Stomach (tissue), 4 donors: Measurements from ENCODE around the gene NTN1.

Source experiments
- POLR2A ChIP-seq, 4 donors: fragments of 450-650 bp; IDR thresholded peaks; one replicate each; pipeline ENCODE4 v1.6.1; 2016; ENCODE audit warnings: antibody characterized with exemption in 4 of 4, control low read depth in 2 of 4, mild to moderate bottlenecking in 1 of 4, moderate library complexity in 1 of 4
- TF ChIP-seq, protein P1 (sequence below), 7 experiments: fragments of 450-650 bp in 4 of 7; fragments of 200-600 bp in 3 of 7; sonication (generic) in 3 of 7; IDR thresholded peaks; one replicate each; pipeline ENCODE4 v1.5.1; 2016 to 2019; ENCODE audit warnings: antibody characterized with exemption in 7 of 7, control low read depth in 2 of 7, mild to moderate bottlenecking in 1 of 7

GRCh38 chr17:9037736-9038135, 16.4 kb downstream of the NTN1 start:
- TF ChIP-seq POLR2A (IDR thresholded peaks at IDR 0.05) = no peak
- TF ChIP-seq, protein P1, sequence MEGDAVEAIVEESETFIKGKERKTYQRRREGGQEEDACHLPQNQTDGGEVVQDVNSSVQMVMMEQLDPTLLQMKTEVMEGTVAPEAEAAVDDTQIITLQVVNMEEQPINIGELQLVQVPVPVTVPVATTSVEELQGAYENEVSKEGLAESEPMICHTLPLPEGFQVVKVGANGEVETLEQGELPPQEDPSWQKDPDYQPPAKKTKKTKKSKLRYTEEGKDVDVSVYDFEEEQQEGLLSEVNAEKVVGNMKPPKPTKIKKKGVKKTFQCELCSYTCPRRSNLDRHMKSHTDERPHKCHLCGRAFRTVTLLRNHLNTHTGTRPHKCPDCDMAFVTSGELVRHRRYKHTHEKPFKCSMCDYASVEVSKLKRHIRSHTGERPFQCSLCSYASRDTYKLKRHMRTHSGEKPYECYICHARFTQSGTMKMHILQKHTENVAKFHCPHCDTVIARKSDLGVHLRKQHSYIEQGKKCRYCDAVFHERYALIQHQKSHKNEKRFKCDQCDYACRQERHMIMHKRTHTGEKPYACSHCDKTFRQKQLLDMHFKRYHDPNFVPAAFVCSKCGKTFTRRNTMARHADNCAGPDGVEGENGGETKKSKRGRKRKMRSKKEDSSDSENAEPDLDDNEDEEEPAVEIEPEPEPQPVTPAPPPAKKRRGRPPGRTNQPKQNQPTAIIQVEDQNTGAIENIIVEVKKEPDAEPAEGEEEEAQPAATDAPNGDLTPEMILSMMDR (IDR thresholded peaks at IDR 0.05) = no peak
